ENCODE data around the gene DCLK1. TPM values are rescaled to one million over a fixed set of nuclear protein-coding genes. Genes with fewer than 3 reads are reported as not detected.

Gene DCLK1
- total RNA-seq, 6 experiments from 2014 or later, result 0.07 to 0.12 (median 0.10) TPM; not detected in 2

DNA sequence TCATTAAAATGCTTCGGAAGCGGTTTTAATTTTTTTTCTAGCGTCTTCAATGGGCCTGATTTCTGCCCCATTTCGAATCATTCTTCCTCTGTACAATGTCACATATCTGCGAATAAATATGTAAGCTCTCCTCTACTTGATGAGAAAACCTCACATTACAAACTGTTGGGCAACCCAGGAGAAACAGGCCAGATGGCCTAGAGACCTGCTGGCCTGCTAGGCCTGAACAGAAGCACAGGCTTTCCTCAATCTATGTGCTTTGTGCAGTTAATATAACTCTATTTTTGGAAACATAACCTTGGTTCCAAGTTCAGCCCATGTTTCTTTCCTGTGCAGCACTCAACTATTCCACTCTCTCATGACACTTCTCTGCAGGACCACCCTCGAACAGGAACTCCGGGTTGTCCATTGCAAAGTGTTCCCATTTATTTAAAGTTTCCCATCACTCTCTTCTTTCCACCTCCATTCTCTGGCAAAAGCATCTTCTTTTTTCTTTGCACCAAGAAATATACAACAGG, 42.0 kb downstream of the DCLK1 start:
- Histone ChIP-seq H3K27me3 (no peaks in the 10 kb centered on the region), H3K4me1 (no peaks in the 10 kb centered on the region), H3K4me3 (no peak overlapping the region), H3K9me3 (no peaks in the 10 kb centered on the region), H3K36me3 (no peaks in the 10 kb centered on the region), H3K27ac (no peak overlapping the region)
- intact Hi-C loops (cut with DNase I), result no loop called here
- WGBS (ENCODE audit: insufficient coverage, low coverage, low lambda C conversion rate, missing lambda C conversion rate), result 46% methylated on average over 7 of the region's 7 CpGs
- DNase-seq, result no peak
- no peak for ATAC-seq
- TF ChIP-seq POLR2A (IDR thresholded peaks at IDR 0.05), result no peak
- TF ChIP-seq, protein P1, sequence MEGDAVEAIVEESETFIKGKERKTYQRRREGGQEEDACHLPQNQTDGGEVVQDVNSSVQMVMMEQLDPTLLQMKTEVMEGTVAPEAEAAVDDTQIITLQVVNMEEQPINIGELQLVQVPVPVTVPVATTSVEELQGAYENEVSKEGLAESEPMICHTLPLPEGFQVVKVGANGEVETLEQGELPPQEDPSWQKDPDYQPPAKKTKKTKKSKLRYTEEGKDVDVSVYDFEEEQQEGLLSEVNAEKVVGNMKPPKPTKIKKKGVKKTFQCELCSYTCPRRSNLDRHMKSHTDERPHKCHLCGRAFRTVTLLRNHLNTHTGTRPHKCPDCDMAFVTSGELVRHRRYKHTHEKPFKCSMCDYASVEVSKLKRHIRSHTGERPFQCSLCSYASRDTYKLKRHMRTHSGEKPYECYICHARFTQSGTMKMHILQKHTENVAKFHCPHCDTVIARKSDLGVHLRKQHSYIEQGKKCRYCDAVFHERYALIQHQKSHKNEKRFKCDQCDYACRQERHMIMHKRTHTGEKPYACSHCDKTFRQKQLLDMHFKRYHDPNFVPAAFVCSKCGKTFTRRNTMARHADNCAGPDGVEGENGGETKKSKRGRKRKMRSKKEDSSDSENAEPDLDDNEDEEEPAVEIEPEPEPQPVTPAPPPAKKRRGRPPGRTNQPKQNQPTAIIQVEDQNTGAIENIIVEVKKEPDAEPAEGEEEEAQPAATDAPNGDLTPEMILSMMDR (IDR thresholded peaks at IDR 0.05), result no peak

DNA sequence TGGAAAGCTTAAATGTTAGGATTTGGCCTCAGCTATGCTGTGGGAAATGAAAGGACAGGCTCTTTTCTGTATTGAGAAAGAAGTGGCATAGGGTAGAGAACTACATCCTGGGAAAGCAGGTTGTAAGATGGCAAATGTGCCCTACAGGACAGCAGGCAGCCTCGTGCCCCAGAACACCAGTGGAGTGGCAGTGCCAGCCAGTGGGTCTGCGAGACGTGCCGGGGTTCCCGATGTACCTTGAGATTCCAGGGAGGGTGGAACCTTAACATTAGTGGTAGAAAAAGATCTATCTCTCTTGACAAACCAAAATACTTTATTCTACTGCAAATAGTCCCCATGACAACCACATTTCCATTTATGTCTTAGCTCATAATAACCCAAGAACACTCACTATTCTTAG, 42.7 kb downstream of the DCLK1 start:
- H3K4me3 ChIP-seq, result no peak overlapping the region
- ATAC-seq (no peak), DNase-seq (no peak)
- 51% methylated on average over 5 of the region's 5 CpGs for WGBS (ENCODE audit: insufficient coverage, low coverage, low lambda C conversion rate, missing lambda C conversion rate)
- TF ChIP-seq, protein P1 (IDR thresholded peaks at IDR 0.05), result no peak
- TF ChIP-seq POLR2A (IDR thresholded peaks at IDR 0.05), result no peak
- H3K36me3 ChIP-seq, result no peaks in the 10 kb centered on the region
- no peaks in the 10 kb centered on the region for H3K4me1 ChIP-seq
- no peaks in the 10 kb centered on the region for H3K27me3 ChIP-seq
- no peaks in the 10 kb centered on the region for H3K9me3 ChIP-seq
- intact Hi-C loops (cut with DNase I), result no loop called here
- no peak overlapping the region for H3K27ac ChIP-seq

DNA sequence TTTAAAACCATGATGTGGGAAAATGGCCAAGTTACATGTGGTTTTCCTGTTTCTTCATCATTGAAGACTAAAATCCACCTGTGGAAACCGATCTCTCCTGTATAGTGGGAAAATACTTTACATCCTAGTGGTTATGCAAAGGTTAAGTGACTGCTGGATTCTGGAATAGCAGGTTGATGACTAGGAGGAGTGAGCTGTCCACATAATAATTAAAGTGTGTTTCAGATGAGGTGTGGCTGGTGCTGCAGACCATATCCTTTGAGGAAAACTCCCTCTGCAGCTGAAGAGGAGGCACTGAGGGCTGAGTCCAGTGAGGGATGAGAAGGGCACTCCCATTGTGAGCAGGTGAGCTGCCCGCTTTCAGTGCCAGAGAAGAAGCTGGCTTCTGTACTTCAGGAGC, 43.2 kb downstream of the DCLK1 start:
- WGBS (ENCODE audit: insufficient coverage, low coverage, low lambda C conversion rate, missing lambda C conversion rate), result 59% methylated on average over 2 of the region's 2 CpGs
- ATAC-seq, result no peak
- Histone ChIP-seq H3K36me3 (no peaks in the 10 kb centered on the region), H3K27me3 (no peaks in the 10 kb centered on the region), H3K27ac (no peak overlapping the region), H3K4me1 (no peaks in the 10 kb centered on the region), H3K4me3 (no peak overlapping the region), H3K9me3 (no peaks in the 10 kb centered on the region)
- TF ChIP-seq, protein P1 (IDR thresholded peaks at IDR 0.05), result no peak
- TF ChIP-seq POLR2A (IDR thresholded peaks at IDR 0.05), result no peak
- no peak for DNase-seq
- intact Hi-C loops (cut with DNase I), result no loop called here

DNA sequence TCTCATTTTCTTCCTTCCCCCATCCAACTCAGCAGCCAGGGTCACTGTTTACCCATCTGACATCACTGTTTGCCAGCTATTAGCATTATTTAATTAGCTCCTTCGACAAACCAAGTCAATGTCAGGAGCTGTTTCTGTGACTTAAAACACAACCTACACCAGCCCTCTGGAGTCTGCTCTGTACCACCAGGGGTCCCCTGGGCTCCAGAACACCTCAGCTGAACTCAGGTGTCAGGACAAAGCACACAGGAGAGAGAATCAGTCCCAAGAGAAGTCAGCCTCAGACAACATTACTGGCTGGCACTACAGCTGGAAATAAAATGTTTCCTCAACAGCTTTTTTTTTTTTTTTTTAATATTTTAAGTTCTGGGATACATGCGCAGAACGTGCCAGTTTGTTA, 45.1 kb downstream of the DCLK1 start:
- H3K27me3 ChIP-seq, result no peaks in the 10 kb centered on the region
- no peaks in the 10 kb centered on the region for H3K9me3 ChIP-seq
- intact Hi-C loops (cut with DNase I), result no loop called here
- no peak for TF ChIP-seq POLR2A (IDR thresholded peaks at IDR 0.05)
- TF ChIP-seq, protein P1 (IDR thresholded peaks at IDR 0.05), result no peak
- DNase-seq (no peak), ATAC-seq (no peak)
- no peak overlapping the region for H3K27ac ChIP-seq
- H3K36me3 ChIP-seq, result no peaks in the 10 kb centered on the region
- 55% methylated on average over 3 of the region's 3 CpGs for WGBS (ENCODE audit: insufficient coverage, low coverage, low lambda C conversion rate, missing lambda C conversion rate)
- H3K4me3 ChIP-seq, result no peak overlapping the region
- no peaks in the 10 kb centered on the region for H3K4me1 ChIP-seq

DNA sequence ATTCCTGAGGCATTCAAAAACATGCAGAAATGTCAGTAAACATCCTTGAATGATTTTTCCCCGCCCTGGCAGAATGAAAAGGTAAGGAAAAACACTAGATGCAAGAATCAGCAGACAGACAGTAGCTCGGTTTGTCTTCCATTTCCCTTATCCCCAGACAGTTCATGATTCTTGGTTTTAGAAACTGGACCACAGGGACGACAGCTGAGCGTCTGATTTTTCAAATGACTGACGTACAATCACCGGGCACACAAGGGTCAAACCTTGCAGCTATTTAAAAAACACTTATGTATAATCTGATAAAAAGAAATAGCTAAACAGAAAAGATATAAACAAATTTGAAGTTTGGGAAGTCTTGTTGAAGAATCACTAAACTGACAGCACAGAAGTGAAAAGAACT, 47.1 kb downstream of the DCLK1 start:
- no peak overlapping the region for H3K4me3 ChIP-seq
- H3K36me3 ChIP-seq, result no peaks in the 10 kb centered on the region
- DNase-seq, result no peak
- no peak for ATAC-seq
- H3K27me3 ChIP-seq, result no peaks in the 10 kb centered on the region
- H3K4me1 ChIP-seq, result no peaks in the 10 kb centered on the region
- no peaks in the 10 kb centered on the region for H3K9me3 ChIP-seq
- TF ChIP-seq POLR2A (IDR thresholded peaks at IDR 0.05), result no peak
- TF ChIP-seq, protein P1 (IDR thresholded peaks at IDR 0.05), result no peak
- intact Hi-C loops (cut with DNase I), result no loop called here
- no peak overlapping the region for H3K27ac ChIP-seq
- WGBS (ENCODE audit: insufficient coverage, low coverage, low lambda C conversion rate, missing lambda C conversion rate), result 27% methylated on average over 6 of the region's 6 CpGs

Measured in right lobe of liver (tissue), 6 donors.